GM12878 (cell line): Measurements from ENCODE around the gene CHAC2.

Source experiments
- ATF3 ChIP-seq: IDR thresholded peaks from 2 replicates; pipeline ENCODE4 v1.6.1; 2011; ENCODE audit warnings: low read depth, mild to moderate bottlenecking, low read length, moderate library complexity, borderline replicate concordance; ENCODE audit errors: extremely low read depth
- CEBPB ChIP-seq, 2 experiments: fragments of 150-350 bp in 1 of 2; IDR thresholded peaks; 2 replicates each; pipeline ENCODE4 v1.6.1; 2012 to 2014; ENCODE audit warnings: low read depth in 2 of 2, low read length in 2 of 2, borderline replicate concordance in 1 of 2, inconsistent platforms in 1 of 2
- CTCF ChIP-seq, 3 experiments: IDR thresholded peaks in 2 of 3; conservative IDR thresholded peaks in 1 of 3; 2 replicates each; pipeline ENCODE4 v1.5.1; 2011; ENCODE audit warnings: low read depth in 3 of 3, low read length in 3 of 3, mild to moderate bottlenecking in 3 of 3, control low read depth in 2 of 3, moderate library complexity in 2 of 3, inconsistent platforms in 1 of 3, mixed read lengths in 1 of 3; ENCODE audit not compliant: control insufficient read depth in 2 of 3, insufficient read depth in 1 of 3; ENCODE audit errors: extremely low read depth in 1 of 3
- EP300 ChIP-seq, 2 experiments: fragments of 150-350 bp in 1 of 2; IDR thresholded peaks; 2 replicates each; pipeline ENCODE4 v1.6.1; 2011 to 2012; ENCODE audit warnings: low read depth in 2 of 2, low read length in 2 of 2, borderline replicate concordance in 1 of 2, improper control_type of control experiment in 1 of 2, inconsistent platforms in 1 of 2; ENCODE audit not compliant: control insufficient read depth in 1 of 2
- GABPA ChIP-seq: IDR thresholded peaks from 2 replicates; pipeline ENCODE4 v1.6.1; 2014; ENCODE audit warnings: antibody characterized with exemption, low read depth, mild to moderate bottlenecking, inconsistent platforms
- RAD21 ChIP-seq: IDR thresholded peaks from 2 replicates; pipeline ENCODE4 v1.6.1; 2011; ENCODE audit warnings: mild to moderate bottlenecking, low read depth, low read length, moderate library complexity; ENCODE audit not compliant: insufficient read depth
- TARDBP ChIP-seq: IDR thresholded peaks from 2 replicates; pipeline ENCODE4 v1.6.1; 2016; ENCODE audit warnings: borderline replicate concordance
- ZBTB33 ChIP-seq: fragments of 450-650 bp; IDR thresholded peaks from 2 replicates; pipeline ENCODE4 v1.6.1; 2017; ENCODE audit warnings: mild to moderate bottlenecking
- ZNF274 ChIP-seq: IDR thresholded peaks from one replicate; pipeline ENCODE4 v1.8.0; 2011; ENCODE audit not compliant: insufficient read length, insufficient read depth

GRCh38 chr2:53786352-53786704 lies 18.7 kb downstream of the CHAC2 start:
- TF ChIP-seq TARDBP (no peak), EP300 (IDR thresholded peaks at IDR 0.05; ENCODE audit: borderline replicate concordance in 1 of 2, control insufficient read depth in 1 of 2, low read depth in 2 of 2, low read length in 2 of 2) (no peak), ZBTB33 (no peak), CEBPB (IDR thresholded peaks at IDR 0.05; ENCODE audit: borderline replicate concordance in 1 of 2, low read depth in 2 of 2, low read length in 2 of 2) (no peak), RAD21 (no peak), GABPA (no peak), ATF3 (no peak), ZNF274 (no peak), CTCF (IDR thresholded peaks at IDR 0.05 in 2 of 3, conservative IDR thresholded peaks at IDR 0.05 in 1 of 3; ENCODE audit: control insufficient read depth in 2 of 3, extremely low read depth in 1 of 3, insufficient read depth in 1 of 3, low read depth in 3 of 3, low read length in 3 of 3) (no peak)
